ENCODE results near the gene ADIPOR2. TPM values are rescaled to one million over a fixed set of nuclear protein-coding genes. Genes with fewer than 3 reads are reported as not detected.

The ADIPOR2 gene
- total RNA-seq, 1 experiment from 2014 or later = 45.3 TPM

- peaks cover 4% of the 10 kb centered on the region in 2 experiments; a peak in 2 of 5 replicates for H3K9me3 Mint-ChIP-seq
- Histone ChIP-seq H3K23me2 (ENCODE audit: insufficient read length, low read depth, low read length, poor library complexity, severe bottlenecking) (no peaks in the 10 kb centered on the region), H3K9ac (ENCODE audit: extremely low read depth, insufficient read length, low read length) (no peak overlapping the region), H3K79me2 (ENCODE audit: insufficient read depth, low read length) (no peaks in the 10 kb centered on the region), H3K4me2 (ENCODE audit: insufficient read depth, insufficient read length, low read length) (peak overlapping the region; percentile 76), H2BK120ac (ENCODE audit: low read depth, low read length, poor library complexity, severe bottlenecking) (no peak overlapping the region), H3K4ac (ENCODE audit: low read depth, low read length) (no peak overlapping the region), H3K27me3 (ENCODE audit: insufficient read depth, low read length) (peaks cover 19% of the 10 kb centered on the region; the same call in 1 of the 2 replicates), H3K23ac (ENCODE audit: insufficient read length, low read depth, low read length) (no peak overlapping the region), H3K79me1 (ENCODE audit: insufficient read depth, low read depth, low read length, poor library complexity, severe bottlenecking) (no peaks in the 10 kb centered on the region), H4K91ac (ENCODE audit: insufficient read length, low read depth, low read length) (no peak overlapping the region), H3K27ac (ENCODE audit: insufficient read length, low read depth, low read length) (no peak overlapping the region), H4K5ac (ENCODE audit: insufficient read length, low read depth, low read length) (no peak overlapping the region), H3T11ph (ENCODE audit: low read length) (no peak overlapping the region), H3K4me1 (ENCODE audit: insufficient read depth, low read length) (no peaks in the 10 kb centered on the region), H2AK5ac (ENCODE audit: insufficient read length, low read length) (no peak overlapping the region), H3K9me3 (ENCODE audit: control insufficient read depth, low read depth, low read length) (no peaks in the 10 kb centered on the region), H4K20me1 (ENCODE audit: control insufficient read depth, insufficient read depth, insufficient read length) (no peaks in the 10 kb centered on the region), H2BK15ac (ENCODE audit: low read depth, low read length) (no peak overlapping the region), H3K56ac (ENCODE audit: insufficient read length, low read depth, low read length) (no peak overlapping the region), H2BK20ac (ENCODE audit: low read depth, low read length, poor library complexity, severe bottlenecking) (no peak overlapping the region), H3K18ac (ENCODE audit: insufficient read length, low read depth, low read length) (no peak overlapping the region), H4K8ac (replicated peaks; ENCODE audit: insufficient read length, low read depth, low read length) (no peak overlapping the region), H2AFZ (ENCODE audit: low read length) (no peak overlapping the region), H2BK5ac (ENCODE audit: insufficient read length, low read length) (no peak overlapping the region), H3K14ac (ENCODE audit: insufficient read depth, low read length) (no peak overlapping the region), H2BK12ac (ENCODE audit: insufficient read length, low read depth, low read length) (no peak overlapping the region)
- H3K27me3 Mint-ChIP-seq (ENCODE audit: low read depth) = peaks cover 43% of the 10 kb centered on the region
- WGBS (ENCODE audit: extremely low coverage, insufficient read length, low lambda C conversion rate) = no CpG with 5 or more reads among the region's 11 CpGs
- H3K4me3 Mint-ChIP-seq = peak overlapping the region in 1 of 2 experiments; percentile 83; a peak in 3 of 5 replicates
- TF ChIP-seq CTCF (conservative IDR thresholded peaks at IDR 0.05) = no peak
- peaks cover 0 to 5% (median 3%) of the 10 kb centered on the region in 3 experiments; a peak in 2 of 7 replicates for H3K36me3 Mint-ChIP-seq (ENCODE audit: insufficient read depth in 1 of 3, low read depth in 3 of 3)
- H3K27ac Mint-ChIP-seq = peak overlapping the region in 1 of 3 experiments; percentile 60; a peak in 1 of 7 replicates
- H3K4me1 Mint-ChIP-seq = peaks cover 20 to 40% of the 10 kb centered on the region in 2 experiments
- no peak for DNase-seq
Measured at GRCh38 chr12:1820896-1821291, 130.0 kb downstream of the ADIPOR2 start.
